ENCODE results near the gene ENAH.

GRCh38 chr1:225470211-225471108 is 182.5 kb downstream of the ENAH start:
- no peak for TF ChIP-seq CTCF (IDR thresholded peaks at IDR 0.05; ENCODE audit: insufficient read depth, low read length)
- TF ChIP-seq POLR2AphosphoS5 (IDR thresholded peaks at IDR 0.05; ENCODE audit: low read depth) = no peak
- no peak for TF ChIP-seq REST (IDR thresholded peaks at IDR 0.05; ENCODE audit: insufficient replicate concordance, low read depth)
- TF ChIP-seq SPI1 (IDR thresholded peaks at IDR 0.05; ENCODE audit: borderline replicate concordance, low read depth) = no peak
- no peak for TF ChIP-seq GABPA (IDR thresholded peaks at IDR 0.05; ENCODE audit: low read depth)

All from HL-60 (cell line).